CD14-positive monocyte (primary cell): ENCODE measurements around the gene COL4A2. TPM values are rescaled to one million over a fixed set of nuclear protein-coding genes. Genes with fewer than 3 reads are reported as not detected.
A peak's percentile ranks its signal among the peaks of the same experiment; 100 is the strongest.

ENCODE experiments used
- DNase-seq, 3 donors: peaks; one replicate each; pipeline ENCODE4 v3.0.0-alpha.2; 2011 to 2022
- H2AFZ ChIP-seq: 2 replicates; pipeline ENCODE4 v1.6.0; 2012; ENCODE audit warnings: mild to moderate bottlenecking, low read depth, low read length, inconsistent platforms; ENCODE audit not compliant: insufficient read depth, poor library complexity, severe bottlenecking
- H3K27ac ChIP-seq, 2 donors: 1 replicate in 1 of 2; 2 replicates in 1 of 2; pipeline ENCODE4 v1.5.1; 2012 to 2013; ENCODE audit warnings: low read length in 2 of 2, control low read depth in 1 of 2, inconsistent platforms in 1 of 2, low read depth in 1 of 2, mild to moderate bottlenecking in 1 of 2
- H3K27me3 ChIP-seq, 2 donors: one replicate each; pipeline versions ENCODE4 v1.6.0 to v1.6.1; 2011 to 2013; ENCODE audit warnings: low read length in 2 of 2; ENCODE audit not compliant: control insufficient read depth in 2 of 2, insufficient read depth in 2 of 2
- H3K36me3 ChIP-seq, 2 donors: replicated peaks in 1 of 2; 1 replicate in 1 of 2; 2 replicates in 1 of 2; pipeline versions ENCODE4 v1.5.1 to v1.6.1; 2012 to 2013; ENCODE audit warnings: low read length in 2 of 2, control low read depth in 1 of 2, inconsistent platforms in 1 of 2, mild to moderate bottlenecking in 1 of 2; ENCODE audit not compliant: insufficient read depth in 2 of 2, control insufficient read depth in 1 of 2
- H3K4me1 ChIP-seq, 2 donors: 1 replicate in 1 of 2; 2 replicates in 1 of 2; pipeline versions ENCODE4 v1.5.1 to v1.6.1; 2012 to 2013; ENCODE audit warnings: low read length in 2 of 2, control low read depth in 1 of 2, inconsistent platforms in 1 of 2, mild to moderate bottlenecking in 1 of 2, moderate library complexity in 1 of 2; ENCODE audit not compliant: insufficient read depth in 2 of 2, control insufficient read depth in 1 of 2
- H3K4me2 ChIP-seq: replicated peaks from 2 replicates; pipeline ENCODE3; 2012; ENCODE audit warnings: low read length, moderate library complexity, mild to moderate bottlenecking; ENCODE audit not compliant: poor library complexity, severe bottlenecking; ENCODE audit errors: extremely low read depth
- H3K4me3 ChIP-seq, 3 experiments: fragments of 200-600 bp in 1 of 3; sonication (generic) in 1 of 3; replicated peaks in 1 of 3; 1 replicate in 2 of 3; 2 replicates in 1 of 3; pipeline ENCODE4 v1.5.1; 2011 to 2013; ENCODE audit warnings: low read length in 3 of 3, mild to moderate bottlenecking in 3 of 3, control low read depth in 2 of 3, low read depth in 2 of 3, inconsistent platforms in 1 of 3, moderate library complexity in 1 of 3
- H3K79me2 ChIP-seq: 2 replicates; pipeline ENCODE4 v1.6.0; 2012; ENCODE audit warnings: mild to moderate bottlenecking, control low read depth, inconsistent platforms, low read length, moderate library complexity; ENCODE audit not compliant: insufficient read depth
- H3K9ac ChIP-seq: 2 replicates; pipeline ENCODE4 v1.6.0; 2017; ENCODE audit warnings: low read length, mild to moderate bottlenecking; ENCODE audit not compliant: insufficient read depth, poor library complexity, severe bottlenecking
- H3K9me3 ChIP-seq, 2 donors: replicated peaks in 1 of 2; 1 replicate in 1 of 2; 2 replicates in 1 of 2; pipeline versions ENCODE4 v1.5.1 to v1.6.1; 2012 to 2013; ENCODE audit warnings: low read length in 2 of 2, control low read depth in 1 of 2; ENCODE audit not compliant: control insufficient read depth in 1 of 2, insufficient read depth in 1 of 2
- H4K20me1 ChIP-seq: 2 replicates; pipeline ENCODE4 v1.6.0; 2012; ENCODE audit warnings: mild to moderate bottlenecking, low read length, control low read depth, moderate library complexity; ENCODE audit not compliant: insufficient read depth
- H3K27ac Mint-ChIP-seq, 7 donors: one replicate each; pipeline ENCODE4 v1.8.0; 2020; ENCODE audit warnings: mild to moderate bottlenecking in 7 of 7, mixed read lengths in 7 of 7, moderate library complexity in 6 of 7, inconsistent platforms in 2 of 7
- H3K27me3 Mint-ChIP-seq, 3 donors: one replicate each; pipeline ENCODE4 v1.8.0; 2021 to 2022; ENCODE audit warnings: low read depth in 3 of 3, mild to moderate bottlenecking in 3 of 3, mixed read lengths in 3 of 3, moderate library complexity in 3 of 3, inconsistent platforms in 1 of 3
- H3K36me3 Mint-ChIP-seq, 2 donors: one replicate each; pipeline ENCODE4 v1.8.0; 2020; ENCODE audit warnings: mixed read lengths in 2 of 2, inconsistent platforms in 1 of 2, mild to moderate bottlenecking in 1 of 2
- H3K4me1 Mint-ChIP-seq: one replicate; pipeline ENCODE4 v1.8.0; 2020; ENCODE audit warnings: mild to moderate bottlenecking, mixed read lengths
- H3K4me3 Mint-ChIP-seq, 2 donors: one replicate each; pipeline ENCODE4 v1.8.0; 2020; ENCODE audit warnings: mild to moderate bottlenecking in 2 of 2, mixed read lengths in 2 of 2, moderate library complexity in 1 of 2
- H3K9me3 Mint-ChIP-seq, 7 donors: one replicate each; pipeline ENCODE4 v1.8.0; 2020 to 2022; ENCODE audit warnings: mixed read lengths in 7 of 7, mild to moderate bottlenecking in 6 of 7, moderate library complexity in 6 of 7, inconsistent platforms in 2 of 7
- WGBS: methylation state at CpG from one replicate; pipeline ENCODE4 v1.1.5; 2013; ENCODE audit warnings: missing lambda C conversion rate; ENCODE audit not compliant: insufficient coverage; 5-methylcytosine and 5-hydroxymethylcytosine counted together
- intact Hi-C, 2 donors: fragments of 100-400 bp; cut with micrococcal nuclease; formaldehyde crosslinking; loops; one replicate each; pipeline versions ENCODE4 v1.15.0 to v1.15.1; 2023
- polyA plus RNA-seq, 3 donors: library from polyadenylated mRNA; depleted of rRNA in 1 of 3; unstranded in 2 of 3; stranded (reverse) in 1 of 3; fragments of 300-500 nt in 2 of 3; fragments of >200 nt in 1 of 3; fragmentation: Illumina TruSeq in 2 of 3; gene quantifications; 1 replicate in 2 of 3; 2 replicates in 1 of 3; pipeline ENCODE4 v1.2.3, GENCODE V29; 2012 to 2021
- TF ChIP-seq, protein P1 (sequence below): fragments of 200-600 bp; IDR thresholded peaks from one replicate; pipeline ENCODE4 v1.8.0; 2022; ENCODE audit warnings: antibody characterized with exemption, mild to moderate bottlenecking

COL4A2 gene
- polyA plus RNA-seq, 3 donors, result not detected

DNA sequence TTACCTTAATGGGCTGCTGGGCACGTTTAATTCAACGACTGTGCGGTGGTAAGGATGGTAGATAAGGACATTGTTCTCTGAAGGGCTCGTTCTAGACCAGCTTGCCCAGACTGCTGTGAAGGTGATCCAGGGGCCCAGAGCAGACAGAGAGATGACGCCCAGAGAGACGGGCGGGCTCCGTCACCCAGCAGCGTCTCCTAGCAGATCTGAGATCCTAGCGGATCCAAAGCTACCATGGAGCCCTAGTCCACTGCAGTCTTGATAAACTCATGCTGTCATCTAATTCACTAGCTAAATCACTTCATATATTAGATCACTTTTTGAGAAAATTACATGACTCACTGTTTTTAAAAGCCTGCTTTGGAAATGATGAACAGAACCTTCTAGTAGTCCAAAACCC lies 21.5 kb downstream of the COL4A2 start:
- H3K4me1 Mint-ChIP-seq, result no peaks in the 10 kb centered on the region
- Histone ChIP-seq H3K79me2 (no peaks in the 10 kb centered on the region), H3K4me2 (no peak overlapping the region), H3K36me3 (no peaks in the 10 kb centered on the region), H3K4me3 (no peak overlapping the region), H3K27me3 (peaks cover 2% of the 10 kb centered on the region in 2 donors), H4K20me1 (no peaks in the 10 kb centered on the region), H3K4me1 (no peaks in the 10 kb centered on the region), H3K9me3 (no peaks in the 10 kb centered on the region), H3K9ac (no peak overlapping the region), H3K27ac (no peak overlapping the region), H2AFZ (no peak overlapping the region)
- WGBS, result 96% methylated on average over 9 of the region's 10 CpGs
- peaks cover 14 to 33% (median 14%) of the 10 kb centered on the region in 3 donors for H3K27me3 Mint-ChIP-seq
- H3K9me3 Mint-ChIP-seq, result peaks cover 0 to 2% (median 0%) of the 10 kb centered on the region in 7 donors
- no peak for DNase-seq
- no peak overlapping the region for H3K4me3 Mint-ChIP-seq
- H3K36me3 Mint-ChIP-seq, result no peaks in the 10 kb centered on the region
- TF ChIP-seq, protein P1, sequence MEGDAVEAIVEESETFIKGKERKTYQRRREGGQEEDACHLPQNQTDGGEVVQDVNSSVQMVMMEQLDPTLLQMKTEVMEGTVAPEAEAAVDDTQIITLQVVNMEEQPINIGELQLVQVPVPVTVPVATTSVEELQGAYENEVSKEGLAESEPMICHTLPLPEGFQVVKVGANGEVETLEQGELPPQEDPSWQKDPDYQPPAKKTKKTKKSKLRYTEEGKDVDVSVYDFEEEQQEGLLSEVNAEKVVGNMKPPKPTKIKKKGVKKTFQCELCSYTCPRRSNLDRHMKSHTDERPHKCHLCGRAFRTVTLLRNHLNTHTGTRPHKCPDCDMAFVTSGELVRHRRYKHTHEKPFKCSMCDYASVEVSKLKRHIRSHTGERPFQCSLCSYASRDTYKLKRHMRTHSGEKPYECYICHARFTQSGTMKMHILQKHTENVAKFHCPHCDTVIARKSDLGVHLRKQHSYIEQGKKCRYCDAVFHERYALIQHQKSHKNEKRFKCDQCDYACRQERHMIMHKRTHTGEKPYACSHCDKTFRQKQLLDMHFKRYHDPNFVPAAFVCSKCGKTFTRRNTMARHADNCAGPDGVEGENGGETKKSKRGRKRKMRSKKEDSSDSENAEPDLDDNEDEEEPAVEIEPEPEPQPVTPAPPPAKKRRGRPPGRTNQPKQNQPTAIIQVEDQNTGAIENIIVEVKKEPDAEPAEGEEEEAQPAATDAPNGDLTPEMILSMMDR, result no peak
- no peak overlapping the region for H3K27ac Mint-ChIP-seq
- intact Hi-C loops, result no loop called here

DNA sequence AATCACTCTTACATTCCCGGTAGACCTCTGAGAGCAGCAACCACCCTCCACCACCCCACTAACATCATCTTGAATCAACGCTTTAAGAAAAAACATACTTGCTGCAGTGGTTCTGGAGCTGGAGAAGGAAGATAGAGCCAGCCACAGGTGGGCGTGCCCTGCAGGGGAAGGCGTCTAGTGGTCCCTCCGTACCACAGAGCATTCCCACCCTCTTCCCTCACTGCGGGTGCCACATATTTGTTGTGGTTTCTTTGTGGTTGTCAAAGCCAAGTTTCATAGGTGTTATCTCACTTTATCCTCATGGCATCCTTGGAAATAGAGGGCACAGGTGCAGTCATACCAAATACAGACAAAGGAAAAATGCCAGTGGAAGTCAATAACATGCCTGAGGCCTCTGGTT lies 22.2 kb downstream of the COL4A2 start:
- H3K36me3 ChIP-seq, result no peaks in the 10 kb centered on the region
- H3K4me3 Mint-ChIP-seq, result no peak overlapping the region
- H3K4me3 ChIP-seq, result no peak overlapping the region
- H3K27ac Mint-ChIP-seq, result peak overlapping the region in 1 of 7 donors; percentile 14
- peaks cover 2% of the 10 kb centered on the region in 2 donors for H3K27me3 ChIP-seq
- no peak overlapping the region for H2AFZ ChIP-seq
- H4K20me1 ChIP-seq, result no peaks in the 10 kb centered on the region
- H3K4me2 ChIP-seq, result no peak overlapping the region
- H3K79me2 ChIP-seq, result no peaks in the 10 kb centered on the region
- no peaks in the 10 kb centered on the region for H3K4me1 Mint-ChIP-seq
- H3K9ac ChIP-seq, result no peak overlapping the region
- peaks cover 12 to 31% (median 14%) of the 10 kb centered on the region in 3 donors for H3K27me3 Mint-ChIP-seq
- H3K36me3 Mint-ChIP-seq, result no peaks in the 10 kb centered on the region
- no peak overlapping the region for H3K27ac ChIP-seq
- no peak for DNase-seq
- WGBS, result no CpG with 5 or more reads among the region's 6 CpGs
- H3K9me3 ChIP-seq, result no peaks in the 10 kb centered on the region
- H3K9me3 Mint-ChIP-seq, result peaks cover 0 to 2% (median 0%) of the 10 kb centered on the region in 7 donors
- TF ChIP-seq, protein P1, result no peak
- H3K4me1 ChIP-seq, result no peaks in the 10 kb centered on the region
- intact Hi-C loops, result no loop called here
